Embryonic facial prominence (tissue), 1 donor: ENCODE results near the gene UBAP2.

Experiments used
- DNase-seq: peaks from one replicate; pipeline ENCODE4 v3.0.0-alpha.2; 2016; ENCODE audit errors: extremely low spot score

The UBAP2 gene, protein sequence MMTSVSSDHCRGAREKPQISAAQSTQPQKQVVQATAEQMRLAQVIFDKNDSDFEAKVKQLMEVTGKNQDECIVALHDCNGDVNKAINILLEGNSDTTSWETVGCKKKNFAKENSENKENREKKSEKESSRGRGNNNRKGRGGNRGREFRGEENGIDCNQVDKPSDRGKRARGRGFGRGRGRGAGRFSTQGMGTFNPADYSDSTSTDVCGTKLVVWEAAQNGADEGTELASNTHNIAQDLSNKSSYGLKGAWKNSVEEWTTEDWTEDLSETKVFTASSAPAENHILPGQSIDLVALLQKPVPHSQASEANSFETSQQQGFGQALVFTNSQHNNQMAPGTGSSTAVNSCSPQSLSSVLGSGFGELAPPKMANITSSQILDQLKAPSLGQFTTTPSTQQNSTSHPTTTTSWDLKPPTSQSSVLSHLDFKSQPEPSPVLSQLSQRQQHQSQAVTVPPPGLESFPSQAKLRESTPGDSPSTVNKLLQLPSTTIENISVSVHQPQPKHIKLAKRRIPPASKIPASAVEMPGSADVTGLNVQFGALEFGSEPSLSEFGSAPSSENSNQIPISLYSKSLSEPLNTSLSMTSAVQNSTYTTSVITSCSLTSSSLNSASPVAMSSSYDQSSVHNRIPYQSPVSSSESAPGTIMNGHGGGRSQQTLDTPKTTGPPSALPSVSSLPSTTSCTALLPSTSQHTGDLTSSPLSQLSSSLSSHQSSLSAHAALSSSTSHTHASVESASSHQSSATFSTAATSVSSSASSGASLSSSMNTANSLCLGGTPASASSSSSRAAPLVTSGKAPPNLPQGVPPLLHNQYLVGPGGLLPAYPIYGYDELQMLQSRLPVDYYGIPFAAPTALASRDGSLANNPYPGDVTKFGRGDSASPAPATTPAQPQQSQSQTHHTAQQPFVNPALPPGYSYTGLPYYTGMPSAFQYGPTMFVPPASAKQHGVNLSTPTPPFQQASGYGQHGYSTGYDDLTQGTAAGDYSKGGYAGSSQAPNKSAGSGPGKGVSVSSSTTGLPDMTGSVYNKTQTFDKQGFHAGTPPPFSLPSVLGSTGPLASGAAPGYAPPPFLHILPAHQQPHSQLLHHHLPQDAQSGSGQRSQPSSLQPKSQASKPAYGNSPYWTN

DNA sequence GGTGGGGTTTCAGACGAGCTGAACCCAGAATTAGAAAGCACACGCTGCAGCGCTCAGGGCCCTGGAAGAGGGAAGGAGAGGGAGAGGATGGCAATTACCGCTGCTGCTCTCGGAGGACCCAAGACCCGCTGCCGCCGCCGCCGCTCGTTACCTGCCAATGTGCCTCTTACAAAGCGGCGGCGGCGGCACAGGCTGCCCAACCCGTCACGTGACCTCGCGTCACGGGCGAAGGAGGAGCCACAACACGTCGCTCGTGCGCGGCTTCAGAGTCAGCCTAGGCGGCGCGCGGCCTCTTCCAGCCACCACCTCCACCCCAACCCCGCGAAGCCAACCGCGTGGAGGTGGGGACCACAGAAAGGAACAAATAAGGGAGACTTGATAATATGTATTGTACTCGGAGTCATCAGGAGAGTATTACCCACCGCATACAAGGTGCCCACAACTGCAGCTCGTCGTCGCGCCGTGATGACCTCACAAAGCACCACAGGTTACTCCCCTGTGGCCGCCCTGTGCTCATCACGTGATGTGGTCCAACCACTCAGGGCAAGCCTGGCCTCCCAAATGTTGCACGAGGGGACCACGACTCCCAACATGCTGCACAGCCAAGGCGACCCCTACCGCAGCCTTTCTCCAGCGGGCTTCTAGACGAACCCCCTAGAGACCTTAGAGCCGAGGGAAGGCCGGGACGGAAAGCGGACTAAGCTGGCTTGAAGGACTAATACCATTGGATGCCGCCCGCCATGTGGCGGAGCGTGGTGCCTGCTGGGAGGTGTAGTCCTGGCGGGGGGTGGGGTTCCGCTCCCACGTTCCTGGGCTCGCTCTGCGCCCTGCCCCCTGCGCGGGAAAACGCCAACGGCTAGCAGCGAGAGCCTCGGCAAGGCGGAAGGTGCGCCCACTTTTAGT is at the start of gene UBAP2:
UBAP2 (minus strand) TSS at position 161 of the 903 bp plus-strand sequence. CDS start 31,739 bp downstream, outside the sequence.
- DNase-seq, result peak; percentile 92

DNA sequence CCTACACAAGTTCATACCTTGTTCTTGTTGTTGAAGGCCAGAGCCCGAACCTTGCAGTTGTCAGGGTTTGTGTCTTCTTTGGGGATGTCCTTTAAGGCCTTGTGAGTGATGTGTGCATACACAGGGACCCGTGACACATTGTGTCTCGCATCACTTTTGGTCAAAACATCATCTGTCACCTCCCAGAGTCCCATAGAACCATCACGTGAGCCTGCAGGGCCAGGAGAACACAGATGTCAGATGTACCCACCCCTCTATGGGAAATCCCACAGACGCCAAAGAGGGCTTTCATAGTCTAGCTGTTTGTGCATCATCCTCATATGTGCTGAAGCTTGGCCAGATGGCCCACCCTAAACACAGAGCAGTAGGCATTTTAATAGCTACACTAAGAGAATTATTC is 49.6 kb upstream of the UBAP2 start:
- no peak for DNase-seq

DNA sequence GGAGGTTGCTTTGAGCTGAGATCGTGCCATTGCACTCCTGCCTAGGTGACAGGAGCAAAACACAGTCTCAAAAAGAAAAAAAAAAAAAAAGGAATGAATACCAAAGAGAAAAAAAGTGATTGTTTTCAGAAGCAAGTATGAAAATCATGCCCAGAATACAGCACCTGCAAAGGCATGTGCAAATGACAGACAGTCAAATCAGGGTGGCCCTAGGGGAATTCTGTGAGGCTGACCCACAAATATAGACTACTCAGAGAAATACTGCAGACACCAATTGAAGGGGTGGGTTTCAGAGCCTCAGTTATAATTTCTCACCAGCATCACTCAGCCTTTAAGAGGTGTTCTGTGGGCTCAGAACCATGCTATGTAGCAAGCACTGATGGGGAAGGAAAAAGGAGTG is 49.2 kb upstream of the UBAP2 start:
- no peak for DNase-seq

DNA sequence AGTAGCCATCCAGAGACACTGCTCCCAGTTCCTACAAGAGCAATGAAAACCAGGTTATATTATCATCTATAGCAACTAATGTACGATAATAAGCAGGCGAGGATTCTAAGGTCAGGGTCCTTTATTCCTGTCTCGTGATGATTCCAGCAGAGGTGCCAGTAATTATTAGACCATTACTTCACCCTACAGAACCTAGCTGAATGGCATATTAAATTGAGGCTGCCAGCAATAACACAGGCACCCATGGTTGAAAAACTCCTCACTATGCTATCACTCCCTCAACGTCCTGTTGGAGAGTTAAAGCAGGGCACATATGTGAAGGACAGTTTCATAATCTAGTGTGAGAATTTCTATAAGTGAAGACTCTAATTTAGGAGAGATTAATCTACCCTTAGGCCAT is 48.1 kb upstream of the UBAP2 start:
- no peak for DNase-seq

DNA sequence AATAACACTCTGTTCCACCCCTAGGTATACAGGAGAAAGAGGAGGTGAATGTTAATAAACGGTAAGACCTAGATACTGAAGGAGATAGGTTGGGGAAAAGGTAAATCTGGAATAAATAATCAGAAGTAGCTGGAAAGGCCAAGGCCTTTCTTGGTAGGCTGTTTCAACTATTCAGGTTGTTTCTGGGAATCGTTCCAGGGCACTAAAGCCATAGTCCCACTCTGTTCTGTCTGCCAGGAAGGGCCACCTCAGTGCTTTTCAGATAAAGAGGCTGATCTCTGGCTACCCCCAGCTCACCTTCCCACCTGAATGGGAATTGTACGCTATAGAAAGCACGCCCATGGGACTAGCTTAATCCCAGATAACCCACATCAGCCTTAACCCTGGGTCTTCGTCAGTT is 44.9 kb upstream of the UBAP2 start:
- no peak for DNase-seq

DNA sequence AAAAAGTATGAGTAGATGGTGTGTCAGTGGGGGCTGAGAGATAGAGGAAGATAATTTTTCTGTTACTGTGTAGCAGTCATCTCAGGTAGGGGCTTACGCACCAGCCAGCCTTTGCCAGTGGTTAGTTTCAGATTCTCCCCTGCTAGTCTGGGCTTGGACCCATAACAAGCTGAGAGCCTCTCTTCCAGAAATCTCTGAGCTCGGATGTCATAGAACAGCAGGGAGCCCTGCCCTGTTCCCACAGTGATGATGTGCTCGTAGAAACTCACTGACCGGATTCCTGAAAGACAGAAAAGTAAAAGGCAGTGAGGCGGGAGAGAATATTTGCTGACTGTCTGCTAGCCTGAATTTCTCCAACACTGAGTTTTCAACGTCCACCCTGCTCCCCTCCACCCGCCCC is 40.6 kb upstream of the UBAP2 start:
- DNase-seq, result no peak

DNA sequence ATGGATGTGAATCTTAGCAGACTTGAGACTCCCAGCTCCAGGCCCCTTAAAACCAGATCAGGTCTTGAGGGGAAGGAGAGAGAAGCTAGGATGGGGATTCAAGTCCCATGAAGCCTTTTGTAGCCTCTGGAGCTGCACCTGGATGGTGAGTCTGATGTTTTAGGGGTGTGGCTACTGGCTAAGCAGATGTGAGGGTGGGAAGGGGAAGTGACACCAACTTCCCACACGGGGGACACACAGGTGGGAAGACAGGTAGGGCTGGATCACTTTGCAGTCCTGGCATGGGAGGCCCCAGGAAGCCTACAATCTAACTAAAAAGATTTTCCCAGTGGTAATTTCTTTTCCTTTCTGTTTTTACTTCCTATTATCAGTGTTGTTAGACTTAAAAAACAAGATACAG is 38.7 kb upstream of the UBAP2 start:
- no peak for DNase-seq

DNA sequence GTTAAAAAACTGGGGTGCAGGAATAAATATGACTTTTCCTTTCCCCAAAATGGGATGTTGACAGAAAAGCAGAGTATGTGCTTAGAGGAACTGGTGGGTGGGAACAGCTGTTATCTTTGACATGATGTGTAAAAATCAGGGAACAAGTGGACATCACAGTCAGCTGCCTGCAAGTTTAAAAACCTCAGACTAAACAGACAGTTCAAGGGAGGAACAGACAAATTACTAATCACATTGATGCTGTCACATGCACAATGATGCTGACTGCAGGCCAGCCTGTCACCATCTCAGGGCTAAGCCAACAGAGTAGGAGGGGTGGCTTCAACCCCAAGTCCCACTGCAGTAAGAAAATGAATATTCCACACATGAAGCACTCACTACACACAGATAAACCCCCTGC is 38.2 kb upstream of the UBAP2 start:
- no peak for DNase-seq

DNA sequence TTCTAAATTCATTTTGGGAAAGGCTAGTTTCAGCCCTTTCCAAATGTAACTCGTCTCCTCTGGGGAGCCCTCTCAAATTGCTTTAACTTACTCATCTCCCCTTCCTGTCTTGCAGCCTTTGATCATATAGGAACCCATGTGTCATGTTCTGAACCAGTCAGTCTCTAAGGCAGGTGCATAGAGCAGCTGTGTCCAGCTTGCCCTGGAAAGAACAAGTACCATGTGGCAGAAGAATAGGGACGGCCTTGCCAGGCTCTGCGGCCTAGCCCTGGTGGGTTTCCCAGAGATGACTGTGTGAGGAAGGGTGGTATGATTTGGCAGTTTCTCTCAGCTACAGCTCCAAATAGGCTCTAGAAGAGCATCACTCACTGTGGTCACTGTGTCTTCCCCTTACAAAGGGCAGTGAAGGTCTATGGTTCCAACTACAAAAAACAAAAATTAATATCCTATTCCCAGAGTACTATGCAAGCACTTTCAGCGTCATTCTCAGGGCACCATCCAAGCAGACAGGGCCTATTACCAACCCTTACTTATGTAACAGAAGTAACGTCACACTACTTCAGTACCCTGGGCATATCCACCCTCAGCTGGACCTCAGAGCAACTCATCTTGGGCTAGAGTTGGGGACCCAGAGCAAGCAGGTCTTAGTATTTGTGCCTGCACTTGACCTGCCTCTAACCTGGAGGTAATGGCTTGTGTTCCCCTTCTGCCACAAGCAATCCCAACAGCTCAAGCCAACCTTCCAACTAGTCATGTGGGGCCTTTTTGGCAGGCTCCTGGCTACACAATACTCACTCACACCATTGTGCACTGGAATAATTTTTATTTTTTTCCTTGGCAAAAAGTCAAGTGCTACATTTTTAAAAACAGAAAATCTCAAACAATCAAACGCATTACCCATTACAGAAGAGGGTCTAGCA is 37.2 kb upstream of the UBAP2 start:
- no peak for DNase-seq

DNA sequence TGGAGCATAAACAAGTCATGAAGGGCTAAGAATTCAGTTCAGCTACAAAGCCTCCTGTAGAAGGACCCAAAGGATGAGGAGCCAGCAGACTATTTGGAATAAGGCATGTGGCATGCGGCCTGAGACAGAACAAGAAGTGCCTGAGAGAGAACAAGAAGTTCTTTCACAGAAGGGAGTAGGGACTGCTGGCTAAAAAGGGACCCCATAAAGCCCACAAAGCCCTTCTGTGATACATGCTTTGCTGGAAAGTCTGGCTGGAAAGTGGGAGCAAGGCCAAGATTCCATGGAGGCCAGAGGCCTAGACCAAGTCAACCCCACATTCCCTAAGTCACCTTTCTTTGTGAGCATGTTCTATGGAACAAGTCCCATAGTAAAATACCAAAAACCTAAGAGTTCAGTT is 35.9 kb upstream of the UBAP2 start:
- no peak for DNase-seq

DNA sequence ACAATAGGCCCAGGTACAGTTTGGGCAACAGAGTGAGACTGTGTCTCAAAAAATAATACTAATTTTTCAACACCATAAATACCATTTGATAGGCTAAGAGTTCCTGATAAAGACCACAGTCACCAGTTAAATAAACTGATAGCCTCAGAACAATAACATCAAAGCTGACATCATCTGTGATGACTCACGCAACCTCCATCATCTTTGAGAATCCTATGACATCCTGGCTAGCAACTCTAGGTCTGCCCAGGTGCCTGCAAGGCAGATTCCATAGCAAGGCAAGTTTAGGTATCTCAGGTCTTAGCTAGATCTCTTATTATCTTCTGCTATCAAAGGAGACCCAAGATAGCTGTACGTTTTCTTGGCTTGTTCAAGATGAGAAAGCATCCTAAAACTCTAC is 30.5 kb upstream of the UBAP2 start:
- no peak for DNase-seq

DNA sequence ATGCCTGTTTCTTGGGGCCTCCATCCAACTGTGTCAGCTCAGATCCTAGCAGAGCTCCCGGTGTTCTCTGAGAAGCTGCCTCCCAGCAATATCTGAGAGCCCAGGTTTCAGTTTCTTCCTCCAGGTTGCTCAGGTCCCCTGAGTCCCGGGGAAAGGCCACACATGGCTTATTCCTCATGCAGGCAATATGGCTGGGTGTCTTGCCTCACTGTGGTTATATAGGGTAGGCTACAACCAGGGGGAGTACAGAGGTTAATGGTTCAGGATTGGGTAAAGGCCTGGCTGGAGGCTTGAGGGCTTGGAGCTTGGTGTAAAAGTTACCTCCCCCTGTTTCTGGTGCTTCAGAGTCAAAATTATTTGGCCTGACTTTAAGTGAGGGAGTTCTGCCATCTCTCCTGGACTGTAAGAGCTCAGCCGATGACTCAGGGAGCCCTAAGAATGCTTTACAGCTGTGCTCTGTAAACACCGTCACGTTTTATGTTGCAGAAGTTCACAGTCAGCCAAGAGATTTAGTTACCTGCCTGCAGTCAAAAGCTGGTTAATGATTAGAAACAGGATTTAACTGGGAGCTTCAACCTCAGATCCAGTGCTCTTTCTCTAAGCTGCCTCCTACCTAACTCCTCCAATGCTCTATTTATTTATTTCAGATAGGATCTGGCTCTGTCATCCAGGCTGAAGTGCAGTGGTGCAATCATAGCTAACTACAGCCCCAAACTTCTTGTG is 24.3 kb upstream of the UBAP2 start:
- peak; percentile 68 for DNase-seq

DNA sequence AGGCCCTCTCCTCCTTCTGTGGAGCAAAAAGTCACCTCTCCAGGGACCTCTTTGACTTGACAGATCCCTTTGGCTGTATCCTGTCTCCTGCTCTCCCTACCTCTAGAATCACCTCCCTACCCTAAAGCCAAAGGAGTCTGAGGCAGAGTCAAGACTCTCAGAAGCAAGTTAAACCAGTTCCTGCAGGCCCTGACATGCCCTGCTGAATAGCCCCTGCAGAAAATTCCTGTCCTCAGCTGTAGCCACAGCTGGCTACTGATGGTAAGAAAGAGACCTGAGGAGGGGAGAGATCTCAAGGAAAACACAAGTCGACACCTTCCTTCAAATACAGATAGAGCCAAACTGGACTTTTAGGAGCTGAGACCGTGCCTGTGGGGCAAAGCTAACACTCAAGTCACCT is 23.7 kb upstream of the UBAP2 start:
- no peak for DNase-seq

DNA sequence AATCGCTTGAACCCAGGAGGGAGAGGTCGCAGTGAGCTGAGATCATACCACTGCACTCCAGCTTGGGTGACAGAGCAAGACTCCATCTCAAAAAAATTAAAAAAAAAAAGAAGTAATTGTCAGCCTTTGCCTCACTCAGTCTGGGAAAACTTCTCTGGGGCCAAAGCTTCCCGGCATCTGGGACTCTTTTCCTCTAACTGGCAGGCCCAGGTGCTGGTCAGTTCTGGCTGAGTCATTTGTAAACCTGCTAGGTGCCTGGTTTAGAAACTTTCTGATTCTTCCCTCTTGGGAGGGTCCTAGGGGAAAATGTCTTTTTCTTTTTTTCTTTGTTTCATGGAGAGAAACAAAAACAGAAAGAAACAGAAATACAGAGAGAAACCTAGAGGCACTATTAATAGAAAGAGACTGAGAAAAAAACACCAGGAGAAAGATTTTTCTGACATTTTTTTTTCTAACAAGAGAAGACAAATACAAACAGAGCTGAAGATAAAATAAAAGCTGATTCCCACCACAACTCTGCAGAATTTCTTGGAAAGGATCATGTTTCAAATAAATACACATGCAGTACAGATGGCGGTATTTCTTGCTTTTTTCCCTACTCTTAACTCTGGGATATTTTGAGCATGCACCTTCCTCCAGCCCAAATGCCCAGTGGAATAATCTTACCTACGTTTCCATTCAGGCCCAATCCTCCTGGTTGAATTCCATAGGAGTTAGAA is 22.1 kb upstream of the UBAP2 start:
- no peak for DNase-seq

DNA sequence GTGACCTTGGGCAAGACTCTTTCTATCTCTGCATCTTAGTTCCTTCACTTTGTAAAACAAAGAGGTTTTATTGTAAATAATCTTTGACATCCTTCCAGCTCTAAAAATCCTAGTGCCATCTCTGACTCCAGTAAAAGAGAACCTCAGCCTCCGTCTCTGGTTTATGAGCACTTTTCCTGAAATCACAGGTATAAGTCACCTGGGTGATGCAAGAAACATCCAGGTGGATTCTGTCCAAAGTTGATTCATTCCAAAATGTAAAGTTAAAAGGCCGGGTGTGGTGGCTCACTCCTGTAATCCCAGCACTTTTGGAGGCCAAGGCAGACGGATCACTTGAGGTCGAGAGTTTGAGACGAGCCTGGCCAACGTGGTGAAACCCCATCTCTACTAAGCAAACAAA is 21.1 kb upstream of the UBAP2 start:
- DNase-seq, result no peak

DNA sequence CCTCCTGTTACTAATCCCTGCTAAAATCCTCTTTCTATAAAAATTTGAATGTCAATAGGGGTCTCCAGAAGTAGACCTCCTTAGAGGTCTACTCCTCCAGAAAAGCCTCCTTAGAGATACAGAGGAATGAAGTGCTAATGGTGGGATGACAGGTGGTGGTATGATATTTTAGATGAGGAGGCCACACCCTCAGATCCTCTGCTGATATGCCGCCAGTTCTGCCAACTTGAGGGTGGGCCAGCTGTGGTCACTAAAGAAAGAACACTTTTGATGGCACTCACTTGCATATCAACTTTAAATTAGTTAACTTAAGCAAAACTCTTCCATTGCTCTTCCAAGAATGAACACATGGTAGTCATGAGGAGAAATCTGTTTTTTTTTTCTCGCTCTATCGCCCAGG is 16.9 kb upstream of the UBAP2 start:
- no peak for DNase-seq

DNA sequence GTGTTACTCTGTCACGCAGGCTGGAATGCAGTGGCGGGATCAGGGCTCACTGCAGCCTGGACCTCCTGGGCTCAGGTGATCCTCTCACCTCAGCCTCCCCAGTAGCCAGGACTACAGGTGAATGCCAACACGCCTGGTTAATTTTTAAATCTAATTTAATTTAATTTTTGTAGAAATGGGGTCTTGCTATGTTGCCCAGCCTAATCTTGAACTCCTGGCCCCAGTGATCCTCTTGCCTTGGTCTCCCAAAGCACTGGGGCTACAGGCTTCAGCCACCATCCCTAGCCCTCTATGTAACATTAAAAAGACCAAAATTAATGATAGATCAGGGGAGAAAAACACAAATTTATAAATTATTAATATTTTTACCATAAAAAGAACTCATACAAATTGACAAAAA is 11.3 kb upstream of the UBAP2 start:
- DNase-seq, result no peak

DNA sequence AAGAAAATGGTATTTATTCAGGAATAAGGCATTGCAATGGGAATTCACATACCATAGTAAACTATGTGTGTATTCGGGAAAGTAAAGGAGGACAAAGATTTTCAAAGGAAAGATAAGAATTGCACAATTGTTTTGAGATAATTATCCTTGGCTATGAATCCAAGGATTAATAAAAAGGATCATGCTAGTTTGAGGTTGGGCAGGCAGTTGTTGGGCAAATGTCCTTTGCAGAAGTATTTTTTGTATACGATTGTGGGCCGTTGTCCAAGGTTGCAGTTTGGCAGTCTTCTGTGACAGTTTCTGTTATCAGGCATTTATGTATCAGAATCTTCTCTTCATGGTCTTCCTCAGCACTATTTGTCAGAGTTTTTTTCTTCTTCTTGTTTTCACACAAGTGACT is 10.6 kb upstream of the UBAP2 start:
- DNase-seq, result no peak
